Activated B cell treated with CpG ODN at 0.5 μM for 24 hours (primary cell): ENCODE measurements around the gene ZMYND8. TPM values are rescaled to one million over a fixed set of nuclear protein-coding genes. Genes with fewer than 3 reads are reported as not detected.

Experiments
- ATAC-seq: fragments of 200-7000 bp; cut with Tn5 transposase; one replicate; pipeline ENCODE4 v1.10.0; 2021; ENCODE audit warnings: low read depth, mild to moderate bottlenecking, moderate library complexity
- CTCF ChIA-PET: fragments of 350-600 bp; sonication (Branson Sonifier 250); formaldehyde crosslinking; loops from one replicate; lab custom pipeline; 2021; ENCODE audit warnings: antibody characterized with exemption; lab: Charles Lee
- POLR2A ChIA-PET: fragments of 350-600 bp; sonication (Branson Sonifier 250); formaldehyde crosslinking; loops from one replicate; lab custom pipeline; 2021; ENCODE audit warnings: antibody characterized with exemption; lab: Charles Lee
- DNase-seq: peaks from one replicate; pipeline ENCODE4 v3.0.0; 2022
- H3K27ac Mint-ChIP-seq: one replicate; pipeline ENCODE4 v1.8.0; 2020; ENCODE audit warnings: mixed read lengths
- H3K27me3 Mint-ChIP-seq: one replicate; pipeline ENCODE4 v1.8.0; 2021; ENCODE audit warnings: mixed read lengths
- H3K36me3 Mint-ChIP-seq: one replicate; pipeline ENCODE4 v1.8.0; 2021; ENCODE audit warnings: low read depth, mixed read lengths
- H3K4me1 Mint-ChIP-seq: one replicate; pipeline ENCODE4 v1.8.0; 2021; ENCODE audit warnings: mixed read lengths
- H3K4me3 Mint-ChIP-seq: one replicate; pipeline ENCODE4 v1.8.0; 2020; ENCODE audit warnings: mild to moderate bottlenecking, mixed read lengths
- H3K9me3 Mint-ChIP-seq: one replicate; pipeline ENCODE4 v1.8.0; 2020; ENCODE audit warnings: mixed read lengths
- CTCF ChIP-seq: fragments of 200-600 bp; IDR thresholded peaks from one replicate; pipeline ENCODE4 v1.8.0; 2022; ENCODE audit warnings: antibody characterized with exemption, mild to moderate bottlenecking
- intact Hi-C: fragments of 100-400 bp; cut with micrococcal nuclease; formaldehyde crosslinking; loops from one replicate; pipeline ENCODE4 v1.15.1; 2024
- total RNA-seq: library from RNA; stranded (reverse); gene quantifications from 2 replicates; pipeline ENCODE4 v1.2.3, GENCODE V29; 2022

ZMYND8 gene
- total RNA-seq, 1 donor from 2014 or later: 42.6 TPM

- no peak for TF ChIP-seq CTCF
- no peak overlapping the region for H3K27ac Mint-ChIP-seq
- ATAC-seq: no peak
- no peaks in the 10 kb centered on the region for H3K4me1 Mint-ChIP-seq
- H3K36me3 Mint-ChIP-seq: peaks cover 64% of the 10 kb centered on the region
- POLR2A ChIA-PET: no interaction called here
- intact Hi-C loops: no loop called here
- H3K4me3 Mint-ChIP-seq: no peak overlapping the region
- no peaks in the 10 kb centered on the region for H3K9me3 Mint-ChIP-seq
- H3K27me3 Mint-ChIP-seq: no peaks in the 10 kb centered on the region
- no peak for DNase-seq
- CTCF ChIA-PET: interaction anchor here (1.0 kb wide), 1 partner anchor 80 kb away, joined by 4 read pairs; no protein-coding TSS in a partner anchor
Measured at GRCh38 chr20:47304287-47304686, 52.2 kb downstream of the ZMYND8 start.

- intact Hi-C loops: no loop called here
- Mint-ChIP-seq H3K36me3 (peaks cover 65% of the 10 kb centered on the region), H3K27ac (no peak overlapping the region), H3K4me1 (no peaks in the 10 kb centered on the region), H3K4me3 (no peak overlapping the region), H3K27me3 (no peaks in the 10 kb centered on the region), H3K9me3 (no peaks in the 10 kb centered on the region)
- ChIA-PET CTCF (interaction anchor here (1.5 kb wide), 1 partner anchor 80 kb away, joined by 6 read pairs; no protein-coding TSS in a partner anchor), POLR2A (interaction anchor here (0.7 kb wide), 1 partner anchor 81 kb away, joined by 4 read pairs; no protein-coding TSS in a partner anchor)
- ATAC-seq (no peak), DNase-seq (no peak)
- no peak for TF ChIP-seq CTCF
Measured at GRCh38 chr20:47303736-47304135, 52.8 kb downstream of the ZMYND8 start.

GRCh38 chr20:47300071-47300470 is 56.4 kb downstream of the ZMYND8 start:
- Mint-ChIP-seq H3K36me3 (peaks cover 77% of the 10 kb centered on the region), H3K27ac (peak overlapping the region; percentile 36), H3K4me1 (no peaks in the 10 kb centered on the region), H3K9me3 (no peaks in the 10 kb centered on the region), H3K4me3 (no peak overlapping the region), H3K27me3 (no peaks in the 10 kb centered on the region)
- ChIA-PET CTCF (interaction anchor here (2.4 kb wide), 1 partner anchor 84 kb away, joined by 12 read pairs; no protein-coding TSS in a partner anchor), POLR2A (no interaction called here)
- intact Hi-C loops: no loop called here
- ATAC-seq (no peak), DNase-seq (no peak)
- TF ChIP-seq CTCF: no peak

- CTCF ChIA-PET: interaction anchor here (0.9 to 2.5 kb wide), 3 partner anchors 25 to 85 kb away, joined by 3 to 14 read pairs (median 6); no protein-coding TSS in a partner anchor
- POLR2A ChIA-PET: no interaction called here
Measured at GRCh38 chr20:47298624-47299023, 57.9 kb downstream of the ZMYND8 start.

More at GRCh38 chr20:47298624-47299023, 57.9 kb downstream of the ZMYND8 start:
- peaks cover 80% of the 10 kb centered on the region for H3K36me3 Mint-ChIP-seq
- ATAC-seq (no peak), DNase-seq (no peak)
- H3K9me3 Mint-ChIP-seq: no peaks in the 10 kb centered on the region
- no peaks in the 10 kb centered on the region for H3K27me3 Mint-ChIP-seq
- no peak for TF ChIP-seq CTCF
- intact Hi-C loops: no loop called here
- H3K27ac Mint-ChIP-seq: no peak overlapping the region
- no peaks in the 10 kb centered on the region for H3K4me1 Mint-ChIP-seq
- H3K4me3 Mint-ChIP-seq: no peak overlapping the region
